OCI-LY1 (cell line): ENCODE measurements around the gene SFT2D2.

Source experiments
- CTCF ChIP-seq: fragments of 200-600 bp; sonication (generic), shearing (Covaris generic); IDR thresholded peaks from 2 replicates; pipeline ENCODE4 v1.5.1; 2017; ENCODE audit warnings: mild to moderate bottlenecking, antibody characterized with exemption, low read length, moderate library complexity, mixed read lengths
- EZH2 ChIP-seq: fragments of 200-600 bp; sonication (generic), shearing (Covaris generic); IDR thresholded peaks from 2 replicates; pipeline ENCODE4 v1.8.0; 2017; ENCODE audit warnings: borderline replicate concordance, mixed run types, mild to moderate bottlenecking, antibody characterized with exemption, low read length, moderate library complexity, mixed read lengths

GRCh38 chr1:168287237-168287664, 61.4 kb downstream of the SFT2D2 start:
- TF ChIP-seq CTCF (no peak), EZH2 (no peak)
